ENCODE measurements around the gene DESI1. TPM values are rescaled to one million over a fixed set of nuclear protein-coding genes. Genes with fewer than 3 reads are reported as not detected.

Gene DESI1
- total and polyA plus RNA-seq, 2 of the 13 experiments (the other 11 are each of a cell fraction or from before 2014, with no cell fraction given) = 21.6 to 29.2 TPM

- TF ChIP-seq PRDM10 (CRISPR knock-in tag; IDR thresholded peaks at IDR 0.05; ENCODE audit: low read depth) (no peak), ATF6 (CRISPR knock-in tag; conservative IDR thresholded peaks at IDR 0.05) (no peak), RBM22 (optimal IDR thresholded peaks at IDR 0.05; ENCODE audit: low read length) (no peak), CHD2 (IDR thresholded peaks at IDR 0.05; ENCODE audit: low read depth, low read length) (no peak), ARID5B (CRISPR knock-in tag; IDR thresholded peaks at IDR 0.05) (0 out of 2 replicates have a peak, but pooled peaks have one; percentile 12), HIVEP1 (CRISPR knock-in tag; IDR thresholded peaks at IDR 0.05) (0 out of 2 replicates have a peak, but pooled peaks have one; percentile 35), GATAD1 (CRISPR knock-in tag; IDR thresholded peaks at IDR 0.05) (0 out of 2 replicates have a peak, but pooled peaks have one; percentile 46), ZNF605 (CRISPR knock-in tag; IDR thresholded peaks at IDR 0.05) (peak; percentile 54; the same call in 1 of the 2 replicates), RXRA (CRISPR knock-in tag; IDR thresholded peaks at IDR 0.05) (peak; percentile 70), ZFP36 (IDR thresholded peaks at IDR 0.05; ENCODE audit: borderline replicate concordance, low read depth, low read length, partially characterized antibody) (no peak), ZNF691 (CRISPR knock-in tag; IDR thresholded peaks at IDR 0.05; ENCODE audit: borderline replicate concordance, low read depth) (no peak), KLF13 (CRISPR knock-in tag; IDR thresholded peaks at IDR 0.05) (no peak), GPN1 (CRISPR knock-in tag; IDR thresholded peaks at IDR 0.05; ENCODE audit: borderline replicate concordance) (0 out of 2 replicates have a peak, but pooled peaks have one; percentile 55), ZNF724P (CRISPR knock-in tag; IDR thresholded peaks at IDR 0.05; ENCODE audit: borderline replicate concordance) (peak; percentile 44; the same call in 1 of the 2 replicates), ZFP62 (CRISPR knock-in tag; IDR thresholded peaks at IDR 0.05) (no peak), ZNF446 (CRISPR knock-in tag; IDR thresholded peaks at IDR 0.05) (no peak), ATM (IDR thresholded peaks at IDR 0.05; ENCODE audit: borderline replicate concordance) (no peak), CENPT (CRISPR knock-in tag; IDR thresholded peaks at IDR 0.05; ENCODE audit: low read depth) (no peak)
Measured at GRCh38 chr22:41596776-41597634, 23.8 kb downstream of the DESI1 start (continued).

Data from HepG2 (cell line).